Fibroblast of lung (primary cell): Measurements from ENCODE around the gene KLK14. TPM values are rescaled to one million over a fixed set of nuclear protein-coding genes. Genes with fewer than 3 reads are reported as not detected.

Source experiments
- DNase-seq, 2 donors: peaks; one replicate each; pipeline versions ENCODE4 v3.0.0 to v3.0.0-alpha.2; 2010; ENCODE audit warnings: low read depth in 2 of 2
- H2AFZ ChIP-seq: 2 replicates; pipeline ENCODE4 v1.5.1; 2012; ENCODE audit warnings: low read length, control low read depth, inconsistent platforms
- H3K27ac ChIP-seq: 2 replicates; pipeline ENCODE4 v1.5.1; 2011; ENCODE audit warnings: low read length, control low read depth; ENCODE audit not compliant: insufficient read depth
- H3K27me3 ChIP-seq: 2 replicates; pipeline ENCODE4 v1.5.1; 2011; ENCODE audit warnings: mild to moderate bottlenecking, low read length; ENCODE audit not compliant: control insufficient read depth, insufficient read depth
- H3K36me3 ChIP-seq: 2 replicates; pipeline ENCODE4 v1.5.1; 2011; ENCODE audit warnings: low read length; ENCODE audit not compliant: control insufficient read depth, insufficient read depth
- H3K4me1 ChIP-seq: 2 replicates; pipeline ENCODE4 v1.5.1; 2011; ENCODE audit warnings: low read length; ENCODE audit not compliant: control insufficient read depth, insufficient read depth; ENCODE audit errors: extremely low read depth
- H3K4me2 ChIP-seq: 2 replicates; pipeline ENCODE4 v1.5.1; 2011; ENCODE audit warnings: low read length, control low read depth; ENCODE audit not compliant: insufficient read depth; ENCODE audit errors: extremely low read depth
- H3K4me3 ChIP-seq, 4 experiments: fragments of 200-600 bp in 1 of 4; sonication (generic) in 1 of 4; replicated peaks in 1 of 4; 2 replicates each; pipeline ENCODE4 v1.5.1; 2011 to 2016; ENCODE audit warnings: low read length in 4 of 4, low read depth in 3 of 4, mild to moderate bottlenecking in 3 of 4, control low read depth in 2 of 4, inconsistent platforms in 1 of 4, mixed read lengths in 1 of 4; ENCODE audit not compliant: insufficient read depth in 1 of 4; ENCODE audit errors: control extremely low read depth in 1 of 4
- H3K79me2 ChIP-seq: 2 replicates; pipeline ENCODE4 v1.5.1; 2012; ENCODE audit warnings: mild to moderate bottlenecking, low read length, inconsistent platforms; ENCODE audit not compliant: control insufficient read depth, insufficient read depth
- H3K9ac ChIP-seq: 2 replicates; pipeline ENCODE4 v1.5.1; 2011; ENCODE audit warnings: mild to moderate bottlenecking, low read length, control low read depth; ENCODE audit not compliant: insufficient read depth
- H3K9me3 ChIP-seq: 2 replicates; pipeline ENCODE4 v1.5.1; 2012; ENCODE audit warnings: low read depth, low read length; ENCODE audit not compliant: control insufficient read depth, insufficient read depth
- H4K20me1 ChIP-seq: 2 replicates; pipeline ENCODE4 v1.5.1; 2011; ENCODE audit warnings: low read length; ENCODE audit not compliant: control insufficient read depth, insufficient read depth; ENCODE audit errors: extremely low read depth
- CTCF ChIP-seq, 2 donors: IDR thresholded peaks in 1 of 2; conservative IDR thresholded peaks in 1 of 2; 1 replicate in 1 of 2; 2 replicates in 1 of 2; pipeline ENCODE4 v1.5.1; 2011 to 2012; ENCODE audit warnings: low read length in 2 of 2, control low read depth in 1 of 2, inconsistent platforms in 1 of 2, low read depth in 1 of 2, mild to moderate bottlenecking in 1 of 2
- EZH2 ChIP-seq: IDR thresholded peaks from 2 replicates; pipeline ENCODE4 v1.5.1; 2012; ENCODE audit warnings: low read length, control low read depth, mild to moderate bottlenecking; ENCODE audit errors: missing control alignments
- polyA plus RNA-seq, 2 donors: library from polyadenylated mRNA; depleted of rRNA in 1 of 2; stranded (reverse) in 1 of 2; unstranded in 1 of 2; fragments of >200 nt; gene quantifications; 2 replicates each; pipeline ENCODE4 v1.2.1, GENCODE V29; 2011 to 2012; ENCODE audit warnings: missing spikeins in 1 of 2
- total RNA-seq: library from RNA; depleted of rRNA; stranded (reverse); fragments of >200 nt; gene quantifications from 2 replicates; pipeline ENCODE4 v1.2.1, GENCODE V29; 2014

The KLK14 gene
- total and polyA plus RNA-seq, 2 donors (not counting 1 experiment from before 2014, with no cell fraction given), result not detected

DNA sequence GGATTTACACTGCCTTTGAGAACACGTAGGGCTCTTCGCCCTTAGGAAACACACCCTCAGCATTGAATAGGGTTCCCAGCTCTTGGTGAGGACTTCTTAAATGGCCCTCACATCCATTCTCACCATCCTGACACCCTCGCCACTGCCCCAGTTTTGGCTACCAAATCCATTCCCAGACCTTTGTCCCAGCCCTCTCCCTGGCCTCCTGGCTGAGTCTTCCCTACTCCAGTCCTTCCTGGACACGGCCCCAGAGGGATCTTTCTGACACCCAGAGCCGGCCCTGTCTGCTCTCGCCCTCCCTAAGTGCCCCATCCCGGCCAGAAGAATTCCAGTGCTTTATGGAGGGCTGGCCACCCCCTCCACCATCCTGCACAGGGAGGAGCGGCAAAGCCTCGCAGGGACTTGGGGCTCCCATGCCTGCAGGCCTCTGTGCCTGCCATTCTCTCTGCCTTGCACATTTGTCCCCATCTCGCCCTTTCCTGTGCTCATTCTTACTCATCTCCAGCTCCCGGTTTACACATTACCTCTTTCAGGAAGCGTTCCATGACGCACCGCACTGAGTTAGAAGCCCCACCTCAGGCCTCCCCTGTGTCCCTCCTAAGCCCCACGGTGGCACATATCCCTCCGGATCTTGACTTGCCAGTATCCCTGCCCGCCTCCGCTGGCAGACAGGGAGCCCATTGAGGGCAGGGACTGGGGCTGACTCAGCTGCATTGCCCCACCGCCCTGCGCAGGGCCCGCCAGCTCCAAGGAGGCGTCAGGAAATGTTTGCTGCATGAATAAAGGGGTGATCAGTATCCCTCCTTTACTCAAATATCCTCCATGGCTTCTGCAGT lies 11.0 kb upstream of the KLK14 start:
- no peak for DNase-seq
- Histone ChIP-seq H3K9ac (no peak overlapping the region), H3K27ac (no peak overlapping the region), H3K9me3 (no peaks in the 10 kb centered on the region), H3K4me3 (no peak overlapping the region), H2AFZ (no peak overlapping the region), H3K79me2 (no peaks in the 10 kb centered on the region), H3K27me3 (no peaks in the 10 kb centered on the region), H4K20me1 (no peaks in the 10 kb centered on the region), H3K4me1 (no peaks in the 10 kb centered on the region), H3K36me3 (no peaks in the 10 kb centered on the region), H3K4me2 (no peak overlapping the region)
- no peak for TF ChIP-seq CTCF (conservative IDR thresholded peaks at IDR 0.05 in 1 of 2, IDR thresholded peaks at IDR 0.05 in 1 of 2; ENCODE audit: low read depth in 1 of 2, low read length in 2 of 2)
- no peak for TF ChIP-seq EZH2

GRCh38 chr19:51093101-51093500 lies 10.4 kb upstream of the KLK14 start:
- Histone ChIP-seq H3K4me2 (no peak overlapping the region), H3K27me3 (no peaks in the 10 kb centered on the region), H3K9me3 (no peaks in the 10 kb centered on the region), H3K36me3 (no peaks in the 10 kb centered on the region), H4K20me1 (no peaks in the 10 kb centered on the region), H3K4me3 (no peak overlapping the region), H3K27ac (no peak overlapping the region), H3K79me2 (no peaks in the 10 kb centered on the region), H2AFZ (no peak overlapping the region), H3K9ac (no peak overlapping the region), H3K4me1 (no peaks in the 10 kb centered on the region)
- no peak for DNase-seq
- no peak for TF ChIP-seq CTCF (conservative IDR thresholded peaks at IDR 0.05 in 1 of 2, IDR thresholded peaks at IDR 0.05 in 1 of 2; ENCODE audit: low read depth in 1 of 2, low read length in 2 of 2)

- no peak overlapping the region for H3K9ac ChIP-seq
- no peaks in the 10 kb centered on the region for H3K4me1 ChIP-seq
- DNase-seq, result no peak
- no peak overlapping the region for H3K4me2 ChIP-seq
- no peaks in the 10 kb centered on the region for H4K20me1 ChIP-seq
- no peak overlapping the region for H3K4me3 ChIP-seq
- H3K36me3 ChIP-seq, result no peaks in the 10 kb centered on the region
- no peak overlapping the region for H2AFZ ChIP-seq
- no peaks in the 10 kb centered on the region for H3K9me3 ChIP-seq
- TF ChIP-seq EZH2 (no peak), CTCF (conservative IDR thresholded peaks at IDR 0.05 in 1 of 2, IDR thresholded peaks at IDR 0.05 in 1 of 2; ENCODE audit: low read depth in 1 of 2, low read length in 2 of 2) (no peak)
- H3K27me3 ChIP-seq, result no peaks in the 10 kb centered on the region
- H3K79me2 ChIP-seq, result no peaks in the 10 kb centered on the region
- H3K27ac ChIP-seq, result no peak overlapping the region
Observed at GRCh38 chr19:51091895-51092873, 9.5 kb upstream of the KLK14 start.
